RWPE1 (cell line): ENCODE data around the gene OR2T27.

Experiments
- CTCF ChIA-PET: fragments of 350-600 bp; sonication (Branson Sonifier 250); formaldehyde crosslinking; extraction: SDS; loops from one replicate; lab custom pipeline; 2021; lab: Yijun Ruan, JAX
- POLR2A ChIA-PET: fragments of 400-600 bp; formaldehyde crosslinking; extraction: SDS; loops from one replicate; lab custom pipeline; 2020; ENCODE audit warnings: antibody characterized with exemption; ENCODE audit not compliant: low non-redundant PET; lab: Yijun Ruan, JAX
- DNase-seq: peaks from one replicate; pipeline ENCODE4 v3.0.0; 2012; ENCODE audit warnings: low spot score
- H3K27ac ChIP-seq: fragments of 450-650 bp; 2 replicates; pipeline ENCODE4 v1.5.1; 2017
- TF ChIP-seq, protein P1 (sequence below): fragments of 450-650 bp; conservative IDR thresholded peaks from 2 replicates; pipeline ENCODE4 v1.5.1; 2017; ENCODE audit warnings: low read depth, mild to moderate bottlenecking

Gene OR2T27

DNA sequence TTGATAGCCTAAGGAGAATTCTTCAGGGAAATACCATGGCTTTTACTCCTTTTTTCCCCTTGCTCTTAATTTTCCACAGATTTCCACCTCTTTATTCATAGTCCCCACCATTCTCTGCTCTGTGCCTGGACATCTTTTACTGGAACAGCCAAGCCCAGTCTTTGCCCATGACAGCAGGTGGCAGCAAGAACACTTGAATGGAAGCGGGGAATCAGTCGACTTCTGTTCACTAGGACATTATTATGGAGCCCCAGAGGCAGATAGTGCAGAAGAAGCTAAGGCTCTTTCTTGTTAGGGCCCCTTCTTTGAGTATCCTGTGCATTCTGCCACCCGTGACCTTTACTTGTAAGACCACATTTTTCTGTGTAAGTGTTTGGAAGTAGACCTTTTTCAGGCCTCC, 40.9 kb upstream of the OR2T27 start:
- no peak overlapping the region for H3K27ac ChIP-seq
- DNase-seq: no peak
- CTCF ChIA-PET: no interaction called here
- POLR2A ChIA-PET: no interaction called here
- TF ChIP-seq, protein P1, sequence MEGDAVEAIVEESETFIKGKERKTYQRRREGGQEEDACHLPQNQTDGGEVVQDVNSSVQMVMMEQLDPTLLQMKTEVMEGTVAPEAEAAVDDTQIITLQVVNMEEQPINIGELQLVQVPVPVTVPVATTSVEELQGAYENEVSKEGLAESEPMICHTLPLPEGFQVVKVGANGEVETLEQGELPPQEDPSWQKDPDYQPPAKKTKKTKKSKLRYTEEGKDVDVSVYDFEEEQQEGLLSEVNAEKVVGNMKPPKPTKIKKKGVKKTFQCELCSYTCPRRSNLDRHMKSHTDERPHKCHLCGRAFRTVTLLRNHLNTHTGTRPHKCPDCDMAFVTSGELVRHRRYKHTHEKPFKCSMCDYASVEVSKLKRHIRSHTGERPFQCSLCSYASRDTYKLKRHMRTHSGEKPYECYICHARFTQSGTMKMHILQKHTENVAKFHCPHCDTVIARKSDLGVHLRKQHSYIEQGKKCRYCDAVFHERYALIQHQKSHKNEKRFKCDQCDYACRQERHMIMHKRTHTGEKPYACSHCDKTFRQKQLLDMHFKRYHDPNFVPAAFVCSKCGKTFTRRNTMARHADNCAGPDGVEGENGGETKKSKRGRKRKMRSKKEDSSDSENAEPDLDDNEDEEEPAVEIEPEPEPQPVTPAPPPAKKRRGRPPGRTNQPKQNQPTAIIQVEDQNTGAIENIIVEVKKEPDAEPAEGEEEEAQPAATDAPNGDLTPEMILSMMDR: no peak

DNA sequence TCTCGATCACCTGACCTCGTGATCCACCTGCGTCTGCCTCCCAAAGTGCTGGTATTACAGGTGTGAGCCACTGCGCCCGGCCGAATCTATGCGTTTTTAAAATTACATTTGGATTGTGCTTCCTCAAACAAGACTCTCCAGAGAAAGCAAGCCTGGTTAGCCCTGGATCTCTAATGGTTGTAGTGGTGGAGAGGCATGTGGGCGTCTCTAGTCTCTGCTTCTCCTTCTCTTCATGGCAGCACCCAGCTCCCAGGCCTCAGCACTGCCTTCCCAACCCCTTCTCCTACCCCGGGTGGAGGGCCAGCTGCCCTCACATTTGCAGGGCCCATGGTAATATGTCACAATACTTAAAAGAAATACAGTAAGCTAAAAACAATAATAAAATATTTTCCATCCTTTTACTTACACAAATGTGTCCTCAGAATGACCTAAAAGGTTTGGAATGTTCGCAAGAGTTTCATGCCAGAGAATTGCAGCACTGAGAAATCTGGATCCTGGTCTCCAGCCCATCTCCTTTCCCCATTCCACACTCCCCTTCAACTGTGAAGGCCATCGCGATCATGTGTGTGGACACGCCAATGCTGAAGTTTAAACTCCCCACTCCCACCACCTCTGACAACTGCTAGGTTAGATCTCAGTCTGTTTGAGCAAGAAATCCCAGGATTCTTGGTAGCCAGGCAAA, 40.3 kb upstream of the OR2T27 start:
- no peak overlapping the region for H3K27ac ChIP-seq

DNA sequence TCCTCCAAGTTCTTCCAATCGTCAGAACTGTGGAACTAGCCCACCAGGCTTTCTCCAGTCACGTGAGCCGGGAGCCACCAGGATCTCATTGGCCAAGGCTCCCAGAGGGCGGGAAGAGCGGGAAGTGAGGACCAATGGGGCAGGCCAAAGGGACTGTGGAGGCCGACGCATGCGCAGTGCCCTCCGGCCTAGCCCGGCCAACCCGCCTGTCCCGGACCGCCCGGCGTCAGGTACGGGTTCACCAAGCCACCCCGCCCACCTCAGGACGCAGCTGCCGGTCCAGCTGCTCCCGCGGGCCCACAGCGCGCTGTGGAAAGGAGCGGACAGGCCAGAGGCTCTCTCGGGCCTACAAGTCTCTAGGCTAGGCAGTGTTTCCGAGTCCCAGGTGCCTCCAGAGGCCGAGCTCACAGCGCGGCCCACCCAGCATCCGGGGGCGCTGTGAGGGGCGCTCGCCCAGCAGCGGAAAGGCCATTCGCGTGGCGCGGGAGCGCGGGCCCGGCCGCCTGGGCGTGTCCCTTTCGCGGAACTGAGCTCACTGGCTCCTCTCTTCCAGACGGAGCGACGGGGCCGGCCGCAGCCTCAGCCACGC, 36.3 kb upstream of the OR2T27 start:
- POLR2A ChIA-PET: no interaction called here
- no peak for DNase-seq
- TF ChIP-seq, protein P1: no peak
- CTCF ChIA-PET: no interaction called here
- H3K27ac ChIP-seq: no peak overlapping the region

More for the DNA sequence above, 40.3 kb upstream of the OR2T27 start:
- ChIA-PET POLR2A (no interaction called here), CTCF (no interaction called here)
- no peak for DNase-seq
- TF ChIP-seq, protein P1: no peak

DNA sequence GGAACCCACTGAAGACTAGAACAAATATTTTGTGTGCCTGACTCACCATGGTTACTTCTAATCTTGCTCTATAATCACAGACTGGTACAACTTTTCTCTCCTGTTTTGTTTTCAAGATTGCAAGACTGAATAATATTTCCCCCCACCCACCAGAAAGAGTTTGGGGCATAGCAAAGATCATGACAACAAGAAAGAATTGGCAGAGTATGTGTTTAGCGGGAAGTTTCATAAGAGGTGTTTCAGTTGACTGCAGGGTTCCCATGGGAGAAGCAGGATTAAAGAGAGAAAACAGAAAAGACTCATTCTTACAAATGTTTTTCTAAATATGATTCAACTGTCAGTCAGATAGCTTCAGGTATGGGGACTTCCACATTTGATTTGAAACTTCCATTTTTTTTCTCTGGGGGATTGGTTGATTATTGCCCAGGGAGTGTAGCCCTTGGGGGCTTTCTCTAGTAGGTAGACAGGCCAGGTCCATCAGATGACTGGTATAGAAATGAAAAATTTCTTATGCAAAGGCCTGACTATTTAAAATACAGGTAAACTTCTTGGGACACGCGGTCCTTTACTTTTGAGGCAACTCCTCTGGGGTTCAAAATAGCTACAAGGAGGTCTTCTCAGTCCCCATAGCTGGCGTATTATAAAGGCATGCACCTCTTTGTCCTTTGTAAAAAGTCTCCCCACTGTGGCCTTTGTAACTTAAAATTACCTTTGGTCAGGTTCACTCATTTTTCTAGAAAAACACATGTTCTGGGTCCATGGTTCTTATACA, 33.4 kb upstream of the OR2T27 start:
- no peak overlapping the region for H3K27ac ChIP-seq
- POLR2A ChIA-PET: no interaction called here
- TF ChIP-seq, protein P1: no peak
- CTCF ChIA-PET: no interaction called here
- DNase-seq: no peak

DNA sequence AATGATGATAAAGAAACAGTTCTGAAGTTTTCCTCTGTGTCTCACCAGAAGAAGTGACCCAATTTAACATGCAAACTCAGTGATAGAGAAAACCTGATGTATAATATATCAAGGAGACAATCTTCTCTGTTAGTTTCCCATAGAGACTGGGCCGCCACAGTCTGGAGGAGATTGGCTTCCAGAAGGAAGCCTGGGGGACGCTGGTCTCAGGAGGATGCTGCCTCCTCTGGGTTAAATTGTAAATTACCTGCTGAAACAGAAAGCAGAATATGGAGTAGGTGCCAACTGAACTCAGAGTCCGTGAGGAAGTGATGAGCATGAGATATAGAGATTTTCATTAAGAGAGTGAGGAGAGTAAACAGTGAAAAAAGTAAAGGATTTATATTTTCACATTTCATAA, 31.5 kb upstream of the OR2T27 start:
- no peak for DNase-seq
- H3K27ac ChIP-seq: no peak overlapping the region
- TF ChIP-seq, protein P1: no peak
- ChIA-PET POLR2A (no interaction called here), CTCF (interaction anchor here (0.7 kb wide), 1 partner anchor 226 kb away, joined by 4 read pairs; no protein-coding TSS in a partner anchor)

DNA sequence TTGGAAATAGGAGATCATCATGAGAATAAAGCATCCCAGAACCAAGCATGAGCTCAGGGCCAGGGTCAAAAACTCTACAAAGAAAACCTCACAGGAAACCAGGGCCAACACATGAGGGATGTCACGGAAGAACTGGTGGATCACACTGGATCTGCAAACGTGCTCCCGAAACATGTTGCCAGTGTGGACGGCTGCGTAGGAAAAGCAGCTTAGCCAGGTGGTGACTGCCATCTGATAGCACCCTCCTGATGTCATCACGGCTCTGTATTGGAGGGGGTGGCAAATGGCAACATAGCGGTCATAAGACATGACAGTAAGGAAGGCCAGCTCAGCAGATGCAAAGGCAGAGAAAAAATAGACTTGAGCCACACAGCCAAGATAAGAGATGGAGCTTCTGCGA, 26.3 kb upstream of the OR2T27 start:
- H3K27ac ChIP-seq: no peak overlapping the region
- ChIA-PET POLR2A (no interaction called here), CTCF (no interaction called here)
- TF ChIP-seq, protein P1: no peak
- no peak for DNase-seq
